Colonic mucosa (tissue), 4 donors: ENCODE data around the gene ELL. TPM values are rescaled to one million over a fixed set of nuclear protein-coding genes. Genes with fewer than 3 reads are reported as not detected.

Source experiments
- DNase-seq: peaks from one replicate; pipeline ENCODE4 v3.0.0-alpha.2; 2020
- H3K27ac ChIP-seq: fragments of 200-600 bp; one replicate; pipeline ENCODE4 v1.8.0; 2021
- H3K27me3 ChIP-seq: fragments of 200-600 bp; one replicate; pipeline ENCODE4 v1.8.0; 2021
- H3K36me3 ChIP-seq: fragments of 200-600 bp; one replicate; pipeline ENCODE4 v1.8.0; 2021
- H3K4me1 ChIP-seq: fragments of 200-600 bp; one replicate; pipeline ENCODE4 v1.8.0; 2021; ENCODE audit warnings: mild to moderate bottlenecking
- H3K4me3 ChIP-seq: fragments of 200-600 bp; one replicate; pipeline ENCODE4 v1.8.0; 2021
- H3K9ac ChIP-seq, 2 donors: one replicate each; pipeline ENCODE4 v1.7.0; 2013; ENCODE audit warnings: control low read depth in 2 of 2, low read depth in 2 of 2, low read length in 2 of 2
- H3K9me3 ChIP-seq: fragments of 200-600 bp; one replicate; pipeline ENCODE4 v1.8.0; 2021
- intact Hi-C: fragments of 100-400 bp; cut with DNase I; formaldehyde crosslinking; loops from one replicate; pipeline ENCODE4 v1.14.1; 2022
- total RNA-seq, 2 donors: library from RNA; stranded (reverse); fragmentation: NEBNext Ultra II Directional in 1 of 2; extraction: Animal tissue kit (Norgen Biotek cat#: 25700) in 1 of 2; gene quantifications; one replicate each; pipeline ENCODE4 v1.2.1, GENCODE V29; 2021
- TF ChIP-seq, protein P1 (sequence below): fragments of 200-600 bp; IDR thresholded peaks from one replicate; pipeline ENCODE4 v1.8.0; 2022; ENCODE audit warnings: antibody characterized with exemption, mild to moderate bottlenecking
- donor health status: healthy.
- donor health status: DM: no; HTN: no; CAD: no.
- donor health status: DM: no; HTN: no; CAD: no.

The ELL gene
- total RNA-seq, 2 donors from 2014 or later = 16.3 to 18.6 TPM

DNA sequence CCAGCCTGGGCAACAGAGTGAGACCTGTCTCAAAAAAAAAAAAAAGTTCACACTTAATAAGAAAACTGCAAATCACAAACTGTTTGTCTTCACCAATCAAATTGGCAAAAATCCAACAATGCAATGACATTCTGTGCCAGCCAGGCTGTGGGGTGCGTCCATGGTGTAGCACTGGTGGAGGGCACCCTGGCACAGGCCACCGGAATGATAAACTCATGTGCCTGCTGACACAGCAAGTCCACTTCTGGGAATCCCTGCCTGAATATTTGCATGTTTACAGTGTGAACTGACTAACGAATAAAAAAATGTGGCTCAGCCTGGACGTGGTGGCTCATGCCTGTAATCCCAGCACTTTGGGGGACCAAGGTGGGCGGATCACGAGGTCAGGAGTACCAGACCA is 122.9 kb downstream of the ELL start:
- H3K4me3 ChIP-seq = no peak overlapping the region
- H3K27me3 ChIP-seq = peaks cover 10% of the 10 kb centered on the region
- peaks cover 6% of the 10 kb centered on the region for H3K4me1 ChIP-seq
- H3K27ac ChIP-seq = no peak overlapping the region
- TF ChIP-seq, protein P1, sequence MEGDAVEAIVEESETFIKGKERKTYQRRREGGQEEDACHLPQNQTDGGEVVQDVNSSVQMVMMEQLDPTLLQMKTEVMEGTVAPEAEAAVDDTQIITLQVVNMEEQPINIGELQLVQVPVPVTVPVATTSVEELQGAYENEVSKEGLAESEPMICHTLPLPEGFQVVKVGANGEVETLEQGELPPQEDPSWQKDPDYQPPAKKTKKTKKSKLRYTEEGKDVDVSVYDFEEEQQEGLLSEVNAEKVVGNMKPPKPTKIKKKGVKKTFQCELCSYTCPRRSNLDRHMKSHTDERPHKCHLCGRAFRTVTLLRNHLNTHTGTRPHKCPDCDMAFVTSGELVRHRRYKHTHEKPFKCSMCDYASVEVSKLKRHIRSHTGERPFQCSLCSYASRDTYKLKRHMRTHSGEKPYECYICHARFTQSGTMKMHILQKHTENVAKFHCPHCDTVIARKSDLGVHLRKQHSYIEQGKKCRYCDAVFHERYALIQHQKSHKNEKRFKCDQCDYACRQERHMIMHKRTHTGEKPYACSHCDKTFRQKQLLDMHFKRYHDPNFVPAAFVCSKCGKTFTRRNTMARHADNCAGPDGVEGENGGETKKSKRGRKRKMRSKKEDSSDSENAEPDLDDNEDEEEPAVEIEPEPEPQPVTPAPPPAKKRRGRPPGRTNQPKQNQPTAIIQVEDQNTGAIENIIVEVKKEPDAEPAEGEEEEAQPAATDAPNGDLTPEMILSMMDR = no peak
- H3K9ac ChIP-seq = no peak overlapping the region
- H3K36me3 ChIP-seq = no peaks in the 10 kb centered on the region
- no peaks in the 10 kb centered on the region for H3K9me3 ChIP-seq
- intact Hi-C loops = no loop called here
- peak; percentile 62 for DNase-seq

DNA sequence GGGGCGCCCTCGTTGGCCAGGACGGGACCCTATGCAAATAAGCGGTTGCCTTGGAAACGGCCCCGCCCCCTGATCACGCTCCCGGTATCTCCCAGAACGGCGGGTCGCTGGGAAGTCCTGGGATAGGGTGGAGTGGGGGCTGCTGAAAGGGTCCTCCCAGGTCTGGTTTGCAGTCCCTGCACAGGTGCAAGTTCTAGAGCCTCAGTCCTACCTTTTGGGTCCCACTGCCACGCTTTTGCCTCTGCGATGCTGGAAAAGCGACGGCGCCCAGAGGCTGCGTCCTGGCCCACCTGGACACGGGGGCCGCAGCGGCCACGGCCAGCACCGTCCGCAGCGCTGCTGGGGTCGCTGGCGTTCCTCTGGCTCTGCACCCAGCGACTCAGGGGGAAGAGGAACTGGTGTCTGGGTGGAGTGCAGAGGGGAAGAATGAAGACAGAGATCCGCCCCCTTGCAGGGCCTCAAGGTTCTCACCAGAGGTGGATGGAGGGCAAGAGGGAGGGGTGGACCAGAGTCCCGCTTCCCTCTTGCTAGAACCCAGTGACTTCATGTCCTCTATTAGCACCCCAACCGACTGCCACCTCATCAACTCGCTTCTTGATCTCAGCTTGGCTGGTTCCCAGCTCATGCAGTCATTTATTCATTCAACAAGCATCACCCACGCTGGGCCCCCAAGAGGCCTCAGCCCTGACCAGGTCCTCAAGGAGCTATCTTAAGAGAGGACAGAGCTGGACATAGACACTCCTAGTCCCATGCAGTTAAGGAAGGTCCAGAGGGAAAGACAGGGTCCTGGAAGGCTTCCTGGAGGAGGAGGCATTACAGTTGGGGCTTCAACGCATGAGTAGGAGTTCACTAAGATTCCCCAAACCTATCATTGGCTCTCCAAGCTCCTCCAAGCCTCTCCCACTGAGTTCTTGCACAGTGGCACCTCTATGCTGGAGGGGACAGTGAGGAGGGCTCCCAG is 124.3 kb downstream of the ELL start, which contains the start of gene LRRC25:
Gene LRRC25 (minus strand): TSS at position 381 of the 961 bp plus-strand sequence. CDS start 659 bp downstream, outside the sequence.
- Histone ChIP-seq H3K36me3 (no peaks in the 10 kb centered on the region), H3K27me3 (peaks cover 10% of the 10 kb centered on the region), H3K27ac (no peak within 1 kb of the TSS), H3K4me1 (peaks cover 6% of the 10 kb centered on the region), H3K9me3 (no peaks in the 10 kb centered on the region), H3K9ac (peak within 1 kb of the TSS; percentile 50 to 55), H3K4me3 (peak within 1 kb of the TSS; percentile 33)
- intact Hi-C loops = no loop called here
- DNase-seq = no peak
- TF ChIP-seq, protein P1 = no peak

DNA sequence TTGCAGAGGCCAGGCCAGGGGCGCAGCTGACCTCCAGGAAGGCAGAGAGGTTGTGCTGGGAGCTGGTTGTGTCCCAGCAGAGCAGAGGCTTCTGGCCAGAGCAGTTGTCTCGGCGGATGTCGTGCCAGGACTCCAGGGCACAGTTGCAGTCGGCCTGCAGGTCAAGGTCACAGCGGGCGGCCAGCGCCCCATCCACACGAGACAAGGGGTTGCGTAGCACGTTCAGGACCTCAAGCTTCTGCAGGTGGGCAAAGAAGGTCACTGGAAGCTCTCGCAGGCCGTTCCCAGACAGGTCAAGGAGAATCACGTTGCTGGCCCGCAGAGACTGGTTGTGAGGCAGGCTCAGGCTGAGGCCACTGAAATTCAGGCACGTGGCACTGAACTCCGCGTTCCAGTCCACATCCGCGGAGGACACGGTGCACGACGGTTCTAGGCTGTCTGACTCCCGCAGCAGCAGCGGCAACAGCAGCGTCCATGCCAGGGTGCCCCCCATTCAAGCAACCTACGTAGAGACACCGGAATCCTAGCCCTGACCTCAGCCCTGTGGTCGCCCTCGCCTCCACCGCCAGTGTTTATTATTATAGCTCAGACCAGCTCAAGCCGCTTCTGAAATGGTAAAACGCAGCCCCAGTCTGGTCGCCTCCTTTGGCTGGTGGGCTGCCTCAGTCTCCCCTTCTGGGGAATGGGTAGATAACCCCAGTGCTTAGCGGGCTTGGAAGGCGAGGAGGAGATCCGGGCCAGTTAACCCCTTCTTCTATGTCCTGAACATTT is 125.2 kb downstream of the ELL start:
- H3K4me1 ChIP-seq = peaks cover 6% of the 10 kb centered on the region

DNA sequence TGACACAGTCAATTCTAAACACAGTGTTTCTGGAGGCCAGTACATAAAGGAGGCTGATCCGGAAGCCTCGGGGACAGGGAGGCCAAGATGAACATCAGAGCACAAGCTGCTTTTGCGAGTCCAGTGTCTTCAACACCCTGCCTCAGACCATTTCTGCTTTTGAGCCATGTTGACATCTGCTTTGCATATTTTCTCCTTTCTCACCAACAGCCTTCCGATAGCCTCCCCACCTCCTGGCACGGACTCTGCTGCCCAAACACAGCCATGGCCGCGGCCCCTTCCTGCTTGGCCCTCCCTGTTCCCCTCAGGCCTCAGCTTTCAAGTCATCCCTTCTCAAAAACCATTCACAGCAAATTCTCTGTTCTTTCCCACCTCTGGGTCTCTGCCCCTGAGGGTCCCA is 128.0 kb downstream of the ELL start:
- Histone ChIP-seq H3K4me1 (peaks cover 6% of the 10 kb centered on the region), H3K27ac (no peak overlapping the region), H3K36me3 (no peaks in the 10 kb centered on the region), H3K27me3 (peaks cover 10% of the 10 kb centered on the region), H3K9me3 (no peaks in the 10 kb centered on the region), H3K4me3 (peak overlapping the region; percentile 4), H3K9ac (peak overlapping the region in 1 of 2 donors; percentile 12)
- intact Hi-C loops = no loop called here
- TF ChIP-seq, protein P1 = no peak
- DNase-seq = no peak

More for the DNA sequence above, 125.2 kb downstream of the ELL start:
- no peaks in the 10 kb centered on the region for H3K9me3 ChIP-seq
- H3K27ac ChIP-seq = no peak overlapping the region
- TF ChIP-seq, protein P1 = no peak
- peak overlapping the region; percentile 50 to 55 for H3K9ac ChIP-seq
- H3K4me3 ChIP-seq = peak overlapping the region; percentile 33
- H3K36me3 ChIP-seq = no peaks in the 10 kb centered on the region
- H3K27me3 ChIP-seq = peaks cover 10% of the 10 kb centered on the region
- intact Hi-C loops = no loop called here
- no peak for DNase-seq

DNA sequence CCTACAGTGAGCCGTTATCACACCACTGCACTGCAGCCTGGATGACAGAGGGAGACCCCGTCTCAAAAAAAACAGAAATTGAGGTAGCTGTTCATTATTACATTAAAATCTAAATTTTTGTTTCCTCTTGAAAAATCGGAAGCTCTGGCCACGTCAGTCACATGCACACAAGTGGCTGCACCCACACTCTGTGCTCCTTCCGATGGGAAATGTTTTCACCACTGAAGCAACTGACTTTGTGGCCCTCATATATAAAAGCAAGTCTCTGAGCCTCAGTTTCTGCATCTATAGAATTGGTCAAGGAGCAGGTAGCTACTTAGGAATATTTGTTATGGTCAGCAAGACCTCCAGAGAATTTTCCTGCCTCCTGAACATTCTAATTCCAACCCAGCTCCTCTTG is 128.9 kb downstream of the ELL start:
- TF ChIP-seq, protein P1 = no peak
- Histone ChIP-seq H3K4me1 (peaks cover 6% of the 10 kb centered on the region), H3K9ac (no peak overlapping the region), H3K27ac (no peak overlapping the region), H3K36me3 (no peaks in the 10 kb centered on the region), H3K27me3 (peaks cover 10% of the 10 kb centered on the region), H3K9me3 (no peaks in the 10 kb centered on the region), H3K4me3 (no peak overlapping the region)
- DNase-seq = no peak
- intact Hi-C loops = no loop called here
